ENCODE results near the gene NGLY1.

The NGLY1 gene

GRCh38 chr3:25783661-25784512 is 644 bp upstream of the NGLY1 start:
- no peak for DNase-seq

- no peak for DNase-seq
These were observed 656 bp downstream of the NGLY1 start for GRCh38 chr3:25782636-25782937.

GRCh38 chr3:25781758-25782594 is 1.3 kb downstream of the NGLY1 start:
- DNase-seq: no peak

GRCh38 chr3:25781145-25781757 is 2.0 kb downstream of the NGLY1 start:
- no peak for DNase-seq

DNA sequence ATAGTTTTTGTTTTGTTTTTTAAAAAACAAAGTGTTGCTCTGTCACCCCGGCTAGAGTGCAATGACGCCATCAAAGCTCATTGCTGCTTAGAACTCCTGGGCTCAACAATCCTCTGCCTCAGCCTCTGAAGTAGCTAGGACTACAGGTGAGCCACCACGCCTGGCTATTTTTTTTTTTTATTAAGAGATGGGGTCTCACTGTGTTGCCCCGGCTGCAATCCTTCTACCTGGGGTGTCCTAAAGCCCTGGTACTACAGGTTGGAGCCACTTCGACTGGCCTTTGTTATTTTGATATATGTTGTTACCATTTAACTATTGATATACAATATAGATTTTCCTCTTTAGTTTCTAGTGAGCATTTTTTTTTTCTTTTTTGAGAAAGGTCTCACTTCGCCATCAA is 2.6 kb downstream of the NGLY1 start:
- DNase-seq: no peak

DNA sequence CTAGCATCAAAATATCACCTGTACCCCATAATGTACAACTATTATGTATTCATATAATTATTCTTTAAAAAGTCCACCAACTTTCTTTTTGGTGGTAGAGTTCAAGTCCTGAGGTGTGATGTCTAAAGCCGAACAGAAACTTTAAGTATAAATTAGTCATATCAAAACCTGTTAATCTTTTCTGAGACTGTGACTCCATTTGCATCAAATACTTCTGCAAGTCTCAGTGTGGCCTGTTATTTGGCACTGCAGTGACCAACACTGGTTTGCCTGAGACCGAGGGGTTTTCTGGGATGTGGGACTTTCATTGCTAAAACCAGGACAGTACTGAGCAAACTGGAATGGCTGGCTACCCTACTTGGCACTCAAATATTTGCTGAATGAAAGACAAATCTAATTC is 7.3 kb downstream of the NGLY1 start:
- no peak for DNase-seq

- DNase-seq: no peak
These were observed 14.4 kb downstream of the NGLY1 start for GRCh38 chr3:25768851-25769250.

GRCh38 chr3:25751725-25752124 is 31.5 kb downstream of the NGLY1 start:
- DNase-seq: no peak

DNA sequence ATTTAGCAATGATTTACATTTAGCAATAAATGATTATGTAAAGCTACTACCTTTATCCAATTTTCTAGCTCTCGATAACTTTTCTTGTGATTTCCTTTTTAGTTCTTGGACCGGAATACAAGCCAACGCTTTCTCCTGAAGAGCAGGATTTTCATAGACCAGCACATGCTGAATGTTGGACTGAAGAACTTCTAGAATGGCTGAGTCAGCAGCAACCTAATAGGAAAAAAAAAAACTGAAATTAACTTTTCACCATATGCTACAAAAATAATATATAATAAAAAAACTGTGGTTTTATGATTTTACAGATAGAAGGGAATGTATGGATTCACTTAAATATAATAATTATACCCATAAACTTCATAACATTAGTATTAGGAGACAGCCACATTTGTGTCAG is 32.2 kb downstream of the NGLY1 start:
- no peak for DNase-seq

DNA sequence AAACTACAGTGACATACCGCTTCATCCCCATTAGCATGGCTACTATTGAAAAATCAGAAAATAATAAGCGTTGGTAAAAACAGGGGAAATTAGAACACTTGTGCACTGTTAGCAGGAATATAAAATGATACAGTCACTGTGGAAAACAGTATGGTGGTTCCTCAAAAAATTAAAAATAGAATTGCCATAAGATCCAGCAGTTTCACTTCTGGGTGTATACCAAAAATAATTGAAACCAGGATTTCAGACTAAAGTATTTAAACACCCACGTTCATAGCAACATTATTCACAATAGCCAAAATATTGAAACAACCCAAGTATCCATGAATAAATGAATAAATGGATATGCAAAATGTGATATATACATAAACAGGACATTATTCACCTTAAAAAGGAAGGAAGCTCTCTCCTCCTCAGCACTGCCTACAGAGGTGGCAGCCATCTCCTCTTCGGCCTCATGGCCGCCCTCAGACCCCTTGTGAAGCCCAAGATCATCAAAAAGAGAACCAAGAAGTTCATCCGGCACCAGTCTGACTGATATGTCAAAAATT is 34.1 kb downstream of the NGLY1 start:
- DNase-seq: no peak

DNA sequence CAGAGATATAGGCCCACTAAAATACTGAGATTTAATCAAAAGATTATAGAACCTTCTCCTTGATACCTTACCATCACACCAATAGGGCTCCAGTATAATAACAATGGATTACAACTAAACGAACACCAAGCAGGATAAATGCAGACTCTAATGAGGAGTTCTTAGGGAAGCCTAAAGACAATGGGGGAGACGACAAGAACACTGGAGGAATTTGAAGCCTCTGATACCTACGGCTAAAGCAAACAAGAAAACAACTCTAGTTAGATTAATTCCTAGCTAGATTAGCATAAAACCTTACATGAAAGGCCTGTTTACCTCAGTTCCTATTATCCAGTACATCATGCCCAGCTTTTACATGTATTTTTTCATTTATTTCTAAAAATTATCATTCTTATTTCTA is 35.1 kb downstream of the NGLY1 start:
- no peak for DNase-seq

- DNase-seq: no peak
These were observed 36.2 kb downstream of the NGLY1 start for GRCh38 chr3:25747033-25747432.

DNA sequence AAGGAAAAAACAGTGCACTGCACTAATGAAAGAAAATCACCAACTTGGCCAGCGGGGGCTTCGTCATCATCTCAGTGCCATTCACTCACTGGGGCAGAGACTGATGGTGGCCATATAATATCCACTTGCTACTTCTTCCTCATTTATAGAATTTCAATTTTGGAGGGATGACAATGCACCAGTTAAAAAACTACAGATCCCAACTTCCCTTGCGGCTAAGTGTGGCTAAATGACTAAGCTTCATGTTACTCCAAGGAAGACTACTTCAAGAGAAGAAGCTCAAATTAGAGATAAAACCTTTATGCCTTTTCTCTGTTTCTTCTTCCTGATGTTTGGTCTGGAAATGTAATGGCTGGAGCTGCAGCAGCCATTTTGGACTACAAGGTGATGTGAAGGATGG is 38.8 kb downstream of the NGLY1 start:
- DNase-seq: no peak

DNA sequence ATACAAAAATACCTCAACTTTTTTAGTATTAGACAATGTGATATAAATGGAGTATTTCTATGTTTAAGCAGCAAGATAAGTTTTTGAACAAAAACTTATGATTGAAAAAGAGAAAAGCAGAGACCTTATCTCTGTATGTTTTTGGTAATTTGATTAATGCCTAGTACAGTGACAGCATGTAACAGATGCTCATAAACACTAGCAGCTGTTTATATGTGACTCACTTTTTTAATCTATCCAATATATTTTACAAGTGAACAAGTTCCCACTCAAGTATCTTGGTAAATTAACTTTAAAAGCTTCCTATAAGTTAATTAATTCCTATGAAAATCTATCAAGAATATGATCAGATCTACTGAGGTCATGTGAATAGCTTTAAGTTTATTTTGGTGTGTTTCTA is 55.1 kb downstream of the NGLY1 start:
- no peak for DNase-seq

DNA sequence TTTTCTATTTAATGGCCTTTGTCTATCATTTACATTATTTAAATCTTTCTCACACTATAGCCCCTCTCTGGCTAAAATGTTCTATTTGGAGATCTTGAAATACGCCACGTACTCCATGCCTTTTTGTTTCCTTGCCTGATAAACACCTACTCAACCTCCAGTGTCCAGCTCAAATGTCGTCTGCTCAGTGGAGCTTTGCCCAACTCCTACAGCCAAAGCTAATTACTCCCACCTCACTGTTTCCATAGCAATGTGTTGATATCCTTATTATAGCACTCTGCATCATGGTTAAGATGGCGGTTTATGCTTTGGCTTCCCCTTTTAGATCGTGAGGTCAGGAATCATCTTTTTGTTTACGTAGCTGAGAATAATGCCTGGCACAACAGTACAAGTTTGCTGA is 55.9 kb downstream of the NGLY1 start:
- DNase-seq: no peak

GRCh38 chr3:25725810-25726209 is 57.4 kb downstream of the NGLY1 start:
- DNase-seq: no peak

GRCh38 chr3:25724948-25725645 is 58.1 kb downstream of the NGLY1 start:
- DNase-seq: no peak

- DNase-seq: no peak
These were observed 59.4 kb downstream of the NGLY1 start for GRCh38 chr3:25723802-25724201.

DNA sequence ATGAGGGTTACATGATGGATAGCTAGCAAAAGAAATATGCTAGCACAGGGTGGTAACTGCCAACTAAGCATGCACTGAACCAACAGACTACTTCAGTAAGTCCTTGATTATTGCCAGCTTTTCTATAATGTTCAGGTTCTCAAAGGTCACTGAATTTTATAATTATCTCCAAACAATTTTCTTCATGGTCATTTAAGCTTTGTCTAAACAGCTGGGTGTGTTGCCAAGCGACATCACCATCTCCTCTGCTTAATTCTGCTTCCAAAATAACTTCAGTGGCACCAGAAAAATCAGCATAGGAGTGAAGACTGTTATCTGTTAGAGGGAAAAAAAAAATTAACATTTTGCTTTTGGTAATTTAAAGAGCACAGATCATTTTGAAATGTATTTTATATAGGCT is 63.9 kb downstream of the NGLY1 start:
- DNase-seq: no peak

DNA sequence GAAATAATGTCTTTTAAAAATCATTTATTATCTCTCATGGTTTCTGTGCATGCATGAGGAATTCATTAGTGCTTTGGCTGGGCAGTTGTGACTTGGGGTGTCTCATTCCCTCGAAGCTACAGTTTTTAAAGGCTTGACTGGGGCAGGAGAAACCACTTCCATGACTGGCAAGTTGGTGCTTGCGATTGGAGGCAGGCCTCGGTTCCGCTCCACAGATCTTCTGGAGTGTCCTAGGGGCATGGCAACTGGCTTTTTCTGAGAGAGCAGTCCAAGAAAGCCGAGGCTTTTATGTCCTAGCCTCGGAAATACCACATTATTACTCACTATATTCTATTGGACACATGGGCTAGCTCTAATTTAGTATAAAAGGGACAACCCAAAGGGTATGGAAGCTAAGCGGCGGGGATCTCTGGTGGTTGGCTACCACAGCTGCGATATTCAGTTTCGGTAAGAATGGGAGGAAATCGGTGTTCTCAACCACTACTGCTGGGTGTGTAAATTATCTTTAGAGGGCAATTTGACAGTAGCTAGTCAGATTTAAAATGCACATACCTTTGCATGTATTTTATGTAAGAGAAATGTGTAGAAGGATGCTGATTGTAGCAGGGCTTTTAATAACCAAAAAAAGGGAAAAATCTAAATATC is 69.8 kb downstream of the NGLY1 start:
- no peak for DNase-seq

DNA sequence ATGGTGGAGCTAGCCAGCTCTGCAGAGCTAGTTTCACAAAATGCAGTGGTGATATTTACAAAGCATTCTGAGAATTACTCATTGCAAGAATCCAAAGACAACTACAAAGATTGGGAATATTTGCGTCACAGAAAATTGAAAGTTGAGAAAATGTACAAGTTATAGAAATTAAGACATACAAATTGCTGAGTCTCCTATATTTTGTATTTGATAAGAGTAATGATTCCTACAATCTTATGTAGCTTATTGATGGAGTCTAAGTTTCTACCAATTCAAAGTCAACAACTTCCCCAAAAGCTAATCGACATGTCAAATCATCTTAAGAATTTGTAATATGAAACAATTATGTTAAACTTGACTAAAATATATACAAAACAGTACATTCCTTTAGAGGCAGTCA is 72.2 kb downstream of the NGLY1 start:
- no peak for DNase-seq

- no peak for DNase-seq
These were observed 75.2 kb downstream of the NGLY1 start for GRCh38 chr3:25708036-25708435.

All from CD4-positive, alpha-beta T cell treated with Interleukin-10 for 1 hour (primary cell).